ENCODE data around the gene FOXO1.

DNA sequence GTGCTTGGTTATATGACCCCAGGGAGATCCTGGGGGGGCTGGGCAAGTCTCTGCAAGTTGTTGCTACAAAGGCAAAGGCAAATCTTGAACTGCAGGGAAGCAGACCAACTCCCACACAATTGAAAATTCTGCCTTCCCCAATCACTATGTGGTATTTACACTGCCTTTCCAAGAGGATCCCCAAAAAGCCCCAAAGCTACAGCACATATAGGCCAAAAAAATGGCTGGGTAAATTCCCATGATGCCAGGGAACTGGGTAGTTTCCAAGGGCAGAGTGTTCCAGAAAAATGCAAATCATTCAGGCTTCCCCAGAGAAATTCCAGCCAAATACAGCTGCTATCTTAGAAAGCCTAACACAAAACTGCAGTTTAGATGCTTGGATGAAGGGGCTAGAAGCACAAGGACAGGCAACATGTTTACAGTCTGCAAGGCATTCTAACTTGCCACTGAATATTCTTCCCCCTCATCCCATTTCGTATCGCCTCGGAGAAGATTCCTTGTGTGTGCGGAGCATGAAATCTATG is 6.2 kb downstream of the FOXO1 start:
- TF ChIP-seq, protein P1, sequence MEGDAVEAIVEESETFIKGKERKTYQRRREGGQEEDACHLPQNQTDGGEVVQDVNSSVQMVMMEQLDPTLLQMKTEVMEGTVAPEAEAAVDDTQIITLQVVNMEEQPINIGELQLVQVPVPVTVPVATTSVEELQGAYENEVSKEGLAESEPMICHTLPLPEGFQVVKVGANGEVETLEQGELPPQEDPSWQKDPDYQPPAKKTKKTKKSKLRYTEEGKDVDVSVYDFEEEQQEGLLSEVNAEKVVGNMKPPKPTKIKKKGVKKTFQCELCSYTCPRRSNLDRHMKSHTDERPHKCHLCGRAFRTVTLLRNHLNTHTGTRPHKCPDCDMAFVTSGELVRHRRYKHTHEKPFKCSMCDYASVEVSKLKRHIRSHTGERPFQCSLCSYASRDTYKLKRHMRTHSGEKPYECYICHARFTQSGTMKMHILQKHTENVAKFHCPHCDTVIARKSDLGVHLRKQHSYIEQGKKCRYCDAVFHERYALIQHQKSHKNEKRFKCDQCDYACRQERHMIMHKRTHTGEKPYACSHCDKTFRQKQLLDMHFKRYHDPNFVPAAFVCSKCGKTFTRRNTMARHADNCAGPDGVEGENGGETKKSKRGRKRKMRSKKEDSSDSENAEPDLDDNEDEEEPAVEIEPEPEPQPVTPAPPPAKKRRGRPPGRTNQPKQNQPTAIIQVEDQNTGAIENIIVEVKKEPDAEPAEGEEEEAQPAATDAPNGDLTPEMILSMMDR (conservative IDR thresholded peaks at IDR 0.05 in 1 of 2, IDR thresholded peaks at IDR 0.05 in 1 of 2; ENCODE audit: low read depth in 1 of 2, low read length in 2 of 2): no peak
- no peak for TF ChIP-seq EZH2 (IDR thresholded peaks at IDR 0.05; ENCODE audit: low read length, missing control alignments)
